CD8-positive, alpha-beta memory T cell (primary cell): ENCODE results near the gene CCNF. TPM values are rescaled to one million over a fixed set of nuclear protein-coding genes. Genes with fewer than 3 reads are reported as not detected.
A peak's percentile ranks its signal among the peaks of the same experiment; 100 is the strongest.

Experiments used
- CTCF ChIA-PET: fragments of 350-600 bp; sonication (Branson Sonifier 250); formaldehyde crosslinking; loops from one replicate; lab custom pipeline; 2021; ENCODE audit warnings: antibody characterized with exemption; lab: Charles Lee
- POLR2A ChIA-PET: fragments of 350-600 bp; sonication (Branson Sonifier 250); formaldehyde crosslinking; loops from one replicate; lab custom pipeline; 2021; ENCODE audit warnings: antibody characterized with exemption; lab: Charles Lee
- DNase-seq, 5 donors: peaks; one replicate each; pipeline versions ENCODE4 v3.0.0 to v3.0.0-alpha.2; 2020 to 2022; ENCODE audit warnings: mixed read lengths in 1 of 5
- H3K27ac ChIP-seq: one replicate; pipeline ENCODE4 v1.7.0; 2013; ENCODE audit warnings: low read depth, mild to moderate bottlenecking, low read length, moderate library complexity
- H3K27me3 ChIP-seq: 2 replicates; pipeline ENCODE4 v1.7.0; 2013; ENCODE audit warnings: low read length, mild to moderate bottlenecking; ENCODE audit not compliant: insufficient read depth, poor library complexity, severe bottlenecking
- H3K36me3 ChIP-seq: 2 replicates; pipeline ENCODE4 v1.7.0; 2013; ENCODE audit warnings: mild to moderate bottlenecking, low read length, moderate library complexity; ENCODE audit not compliant: insufficient read depth
- H3K4me1 ChIP-seq: 2 replicates; pipeline ENCODE4 v1.7.0; 2013; ENCODE audit warnings: mild to moderate bottlenecking, low read length, moderate library complexity; ENCODE audit not compliant: insufficient read depth
- H3K4me3 ChIP-seq: 2 replicates; pipeline ENCODE4 v1.7.0; 2013; ENCODE audit warnings: mild to moderate bottlenecking, low read length
- H3K9me3 ChIP-seq: 2 replicates; pipeline ENCODE4 v1.7.0; 2013; ENCODE audit warnings: mild to moderate bottlenecking, low read length
- H3K27ac Mint-ChIP-seq, 8 donors: one replicate each; pipeline ENCODE4 v1.8.0; 2020 to 2021; ENCODE audit warnings: mixed read lengths in 8 of 8, mild to moderate bottlenecking in 6 of 8, inconsistent platforms in 3 of 8, moderate library complexity in 3 of 8
- H3K27me3 Mint-ChIP-seq, 2 donors: one replicate each; pipeline ENCODE4 v1.8.0; 2020 to 2021; ENCODE audit warnings: mixed read lengths in 2 of 2, mild to moderate bottlenecking in 1 of 2, moderate library complexity in 1 of 2
- H3K36me3 Mint-ChIP-seq, 3 donors: one replicate each; pipeline ENCODE4 v1.8.0; 2020 to 2021; ENCODE audit warnings: mixed read lengths in 3 of 3, inconsistent platforms in 1 of 3, mild to moderate bottlenecking in 1 of 3
- H3K4me1 Mint-ChIP-seq, 3 donors: one replicate each; pipeline ENCODE4 v1.8.0; 2020 to 2021; ENCODE audit warnings: mixed read lengths in 3 of 3, inconsistent platforms in 1 of 3, mild to moderate bottlenecking in 1 of 3
- H3K4me3 Mint-ChIP-seq, 7 donors: one replicate each; pipeline ENCODE4 v1.8.0; 2020 to 2021; ENCODE audit warnings: mixed read lengths in 7 of 7, mild to moderate bottlenecking in 6 of 7, moderate library complexity in 4 of 7, inconsistent platforms in 2 of 7
- H3K9me3 Mint-ChIP-seq, 5 donors: one replicate each; pipeline ENCODE4 v1.8.0; 2020 to 2022; ENCODE audit warnings: mixed read lengths in 5 of 5, mild to moderate bottlenecking in 3 of 5, moderate library complexity in 2 of 5, inconsistent platforms in 1 of 5
- polyA plus RNA-seq: library from polyadenylated mRNA; unstranded; fragments of 300-500 nt; fragmentation: Illumina TruSeq; gene quantifications from one replicate; pipeline ENCODE4 v1.2.3, GENCODE V29; 2021
- total RNA-seq, 2 experiments: library from RNA; stranded (reverse); gene quantifications; one replicate each; pipeline ENCODE4 v1.2.3, GENCODE V29; 2021

The CCNF gene
- total and polyA plus RNA-seq, 3 experiments from 2014 or later: 2.6 to 30.8 (median 30.5) TPM

DNA sequence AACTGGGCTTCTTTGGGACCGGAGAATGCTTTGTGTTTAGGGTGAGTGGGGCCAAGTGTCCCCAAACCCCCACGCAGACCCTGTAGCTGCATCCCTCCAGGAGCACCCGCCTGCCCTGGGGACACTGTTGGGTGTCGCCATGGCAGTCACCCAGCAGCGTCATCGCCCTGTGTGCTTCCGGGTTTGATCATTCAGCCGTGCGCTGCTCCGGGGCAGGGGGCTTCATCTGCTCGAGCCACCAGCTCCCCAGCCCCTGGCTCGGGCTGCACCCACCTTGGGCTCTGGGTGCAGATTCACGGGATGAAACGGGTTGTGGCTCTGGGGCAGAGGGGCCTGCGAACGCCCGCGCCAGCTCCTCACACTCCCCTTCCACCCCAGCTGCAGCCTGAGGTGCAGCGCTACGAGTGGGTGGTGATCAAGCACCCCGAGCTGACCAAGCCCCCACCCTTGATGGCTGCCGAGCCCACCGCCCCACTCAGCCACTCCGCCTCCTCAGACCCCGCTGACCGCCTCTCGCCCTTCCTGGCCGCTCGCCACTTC, 70.7 kb downstream of the CCNF start:
- Mint-ChIP-seq H3K36me3 (peaks cover 0 to 23% (median 0%) of the 10 kb centered on the region in 3 donors), H3K4me1 (no peaks in the 10 kb centered on the region), H3K4me3 (no peak overlapping the region), H3K27me3 (no peaks in the 10 kb centered on the region), H3K27ac (no peak overlapping the region), H3K9me3 (no peaks in the 10 kb centered on the region)
- ChIA-PET CTCF (interaction anchor here (0.8 to 2.8 kb wide), 7 partner anchors 13 to 359 kb away, joined by 3 to 28 read pairs (median 3); partner anchors contain the start of genes ABCA3 and CCNF), POLR2A (no interaction called here)
- Histone ChIP-seq H3K9me3 (no peaks in the 10 kb centered on the region), H3K4me1 (peaks cover 8% of the 10 kb centered on the region), H3K36me3 (no peaks in the 10 kb centered on the region), H3K27ac (no peak overlapping the region), H3K27me3 (no peaks in the 10 kb centered on the region), H3K4me3 (no peak overlapping the region)
- no peak for DNase-seq

DNA sequence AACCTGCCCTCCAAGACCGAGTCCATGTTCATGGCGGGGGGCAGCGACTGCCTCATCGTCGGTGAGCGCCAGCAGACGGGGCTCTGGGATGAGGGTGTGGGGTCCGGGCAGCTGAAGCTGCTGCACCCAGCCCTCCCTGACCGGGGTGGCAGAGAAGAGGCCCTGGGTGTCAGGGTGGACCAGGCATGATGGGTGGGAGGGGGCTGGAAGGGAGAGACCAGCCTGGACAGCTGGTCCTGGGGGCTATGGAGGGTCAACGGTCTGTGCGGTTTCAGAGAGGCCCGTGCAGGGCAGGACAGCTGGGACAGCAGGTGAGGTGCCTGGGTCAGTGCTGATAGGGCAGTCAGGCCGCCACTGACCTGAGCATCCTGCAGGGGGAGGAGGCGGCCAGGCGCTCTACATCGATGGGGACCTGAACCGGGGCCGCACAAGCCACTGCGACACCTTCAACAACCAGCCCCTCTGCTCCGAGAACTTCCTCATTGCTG, 71.2 kb downstream of the CCNF start:
- Histone ChIP-seq H3K4me1 (peaks cover 8% of the 10 kb centered on the region), H3K27ac (no peak overlapping the region), H3K36me3 (no peaks in the 10 kb centered on the region), H3K4me3 (no peak overlapping the region), H3K27me3 (no peaks in the 10 kb centered on the region), H3K9me3 (no peaks in the 10 kb centered on the region)
- Mint-ChIP-seq H3K27ac (no peak overlapping the region), H3K36me3 (peaks cover 0 to 22% (median 0%) of the 10 kb centered on the region in 3 donors), H3K4me3 (no peak overlapping the region), H3K9me3 (no peaks in the 10 kb centered on the region), H3K27me3 (no peaks in the 10 kb centered on the region), H3K4me1 (no peaks in the 10 kb centered on the region)
- POLR2A ChIA-PET: interaction anchor here (1.3 kb wide), 1 partner anchor 306 kb away, joined by 3 read pairs; no protein-coding TSS in a partner anchor
- no peak for DNase-seq
- CTCF ChIA-PET: interaction anchor here (0.6 to 2.8 kb wide), 15 partner anchors 8 to 360 kb away, joined by 3 to 28 read pairs (median 3); partner anchors contain the start of genes ABCA3, CCNF, CEMP1 and TEDC2

DNA sequence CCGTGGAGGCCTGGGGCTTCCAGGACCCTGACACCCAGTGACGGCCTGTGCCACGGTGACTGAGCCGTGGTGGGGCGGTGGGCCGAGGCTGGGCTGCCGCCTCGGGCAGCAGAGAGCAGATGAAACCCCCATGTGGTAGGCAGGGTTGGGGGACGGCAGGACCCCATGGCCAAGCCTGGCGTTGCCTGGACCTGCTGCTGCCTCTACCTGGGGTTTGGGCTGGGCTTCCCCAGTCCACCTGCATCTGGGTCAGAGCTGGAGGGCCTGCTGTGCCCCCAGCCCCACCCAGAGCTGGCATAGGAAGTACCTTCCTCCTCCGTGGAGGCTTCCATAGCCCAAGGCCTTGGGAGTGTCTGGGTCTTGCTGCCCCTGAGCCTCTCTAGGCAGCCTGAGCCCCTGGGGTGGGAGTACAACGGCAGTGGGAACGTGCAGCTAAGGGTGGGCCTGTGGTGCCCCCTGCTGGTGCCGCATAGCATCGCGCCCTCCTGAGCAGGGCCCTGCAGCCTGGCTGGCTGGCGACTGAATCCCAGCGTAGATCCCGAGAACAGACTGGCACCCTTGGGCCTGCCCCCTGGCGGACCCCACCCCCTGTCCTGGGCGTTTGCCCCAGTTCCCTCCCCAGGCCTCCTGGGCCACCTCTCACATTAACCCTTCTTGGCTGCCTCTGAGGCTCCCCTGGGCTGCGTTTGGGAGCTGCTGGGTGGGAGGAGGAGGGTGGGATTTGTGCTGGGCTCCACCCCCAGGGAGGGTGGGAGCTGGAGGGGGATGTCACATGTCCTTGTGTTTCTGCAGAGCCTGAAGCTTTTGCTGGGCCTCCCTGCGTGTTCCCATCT, 71.9 kb downstream of the CCNF start:
- Histone ChIP-seq H3K4me3 (no peak overlapping the region), H3K27me3 (no peaks in the 10 kb centered on the region), H3K36me3 (no peaks in the 10 kb centered on the region), H3K4me1 (peaks cover 8% of the 10 kb centered on the region), H3K27ac (no peak overlapping the region), H3K9me3 (no peaks in the 10 kb centered on the region)
- DNase-seq: peak; percentile 70 to 85 (median 72)
- POLR2A ChIA-PET: interaction anchor here (0.6 to 1.3 kb wide), 2 partner anchors 101 to 307 kb away, joined by 3 read pairs; no protein-coding TSS in a partner anchor
- CTCF ChIA-PET: interaction anchor here (0.6 to 2.8 kb wide), 19 partner anchors 9 to 360 kb away, joined by 3 to 28 read pairs (median 3); partner anchors contain the start of genes ABCA3, CCNF, CEMP1 and TEDC2
- H3K27ac Mint-ChIP-seq: peak overlapping the region in 1 of 8 donors; percentile 72
- no peaks in the 10 kb centered on the region for H3K27me3 Mint-ChIP-seq
- H3K4me3 Mint-ChIP-seq: no peak overlapping the region
- no peaks in the 10 kb centered on the region for H3K9me3 Mint-ChIP-seq
- no peaks in the 10 kb centered on the region for H3K4me1 Mint-ChIP-seq
- H3K36me3 Mint-ChIP-seq: peaks cover 0 to 17% (median 0%) of the 10 kb centered on the region in 3 donors

DNA sequence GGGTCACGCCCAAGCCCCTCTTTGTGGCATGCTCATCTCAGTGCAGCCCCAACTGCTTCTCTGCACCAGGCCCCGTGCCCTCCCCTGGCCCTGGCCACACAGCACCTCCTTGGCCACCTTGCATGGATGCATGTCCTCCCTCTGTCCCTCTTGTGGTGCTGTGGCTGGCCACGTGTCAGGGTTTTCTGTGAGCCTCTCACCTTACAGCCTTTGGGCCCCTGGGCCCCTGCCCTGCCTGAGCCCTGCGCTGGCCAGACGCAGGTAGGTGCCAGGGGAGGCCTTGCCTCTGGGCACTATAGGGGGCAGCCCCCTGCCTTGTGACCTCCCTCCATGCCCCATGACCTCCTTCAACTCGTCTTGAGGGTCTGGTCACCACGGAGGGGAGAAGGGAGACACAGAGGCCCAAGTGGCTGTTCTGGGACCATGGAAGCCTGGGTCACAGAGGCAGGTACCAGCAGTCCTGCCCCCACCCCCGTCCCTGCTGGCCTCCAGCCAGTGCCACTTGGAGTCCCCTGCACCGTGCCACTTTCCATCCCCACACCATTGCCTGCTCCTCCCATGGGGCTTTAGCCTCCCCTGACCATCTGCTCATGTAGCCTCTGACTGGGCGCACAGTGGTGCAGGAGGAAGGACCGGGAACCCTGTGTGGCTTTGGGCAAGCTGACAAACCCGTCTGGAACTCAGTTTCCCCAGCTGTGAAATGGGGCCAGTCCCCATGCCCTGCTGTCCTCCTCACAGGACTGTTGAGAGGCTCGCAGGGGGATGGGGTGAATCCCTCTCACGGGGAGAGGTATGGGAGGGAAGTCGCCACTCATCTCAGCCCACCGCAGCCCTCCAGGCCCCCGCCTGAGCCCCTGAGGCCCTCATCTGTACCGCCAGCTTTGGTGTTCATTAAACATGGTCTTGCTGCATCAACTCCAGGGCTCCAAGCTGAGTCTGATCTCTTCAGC, 73.0 kb downstream of the CCNF start:
- H3K4me1 Mint-ChIP-seq: no peaks in the 10 kb centered on the region
- H3K36me3 Mint-ChIP-seq: peaks cover 0 to 10% (median 0%) of the 10 kb centered on the region in 3 donors
- H3K27me3 Mint-ChIP-seq: no peaks in the 10 kb centered on the region
- DNase-seq: no peak
- Histone ChIP-seq H3K4me1 (peaks cover 8% of the 10 kb centered on the region), H3K36me3 (no peaks in the 10 kb centered on the region), H3K27me3 (no peaks in the 10 kb centered on the region), H3K9me3 (no peaks in the 10 kb centered on the region), H3K4me3 (no peak overlapping the region), H3K27ac (no peak overlapping the region)
- H3K9me3 Mint-ChIP-seq: no peaks in the 10 kb centered on the region
- H3K4me3 Mint-ChIP-seq: no peak overlapping the region
- ChIA-PET CTCF (interaction anchor here (0.8 to 2.8 kb wide), 11 partner anchors 9 to 315 kb away, joined by 3 to 28 read pairs (median 3); partner anchors contain the start of genes ABCA3, CEMP1 and TEDC2), POLR2A (interaction anchor here (1.3 kb wide), 1 partner anchor 308 kb away, joined by 3 read pairs; no protein-coding TSS in a partner anchor)
- H3K27ac Mint-ChIP-seq: no peak overlapping the region

DNA sequence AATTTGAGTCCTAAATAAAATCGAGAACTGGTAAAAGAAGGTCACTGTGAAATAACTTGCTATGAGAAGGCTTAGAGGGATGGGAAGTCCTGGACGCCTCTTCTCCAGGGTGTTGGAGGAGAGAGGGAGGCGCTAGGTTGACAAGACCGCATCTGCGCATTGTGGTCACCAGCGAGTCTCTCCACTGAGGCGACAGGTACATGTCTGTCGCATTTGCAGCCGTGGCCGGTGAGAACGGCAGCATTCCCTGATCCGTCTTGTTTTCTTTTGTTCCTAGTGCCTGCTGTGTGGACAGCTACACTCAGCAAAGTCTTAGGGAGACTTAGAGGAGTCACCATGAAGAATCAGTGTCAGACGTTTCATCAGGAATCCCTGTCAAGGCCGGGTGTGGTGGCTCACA, 76.4 kb downstream of the CCNF start:
- Mint-ChIP-seq H3K27me3 (no peaks in the 10 kb centered on the region), H3K9me3 (no peaks in the 10 kb centered on the region), H3K27ac (peak overlapping the region in 1 of 8 donors; percentile 41), H3K4me1 (no peaks in the 10 kb centered on the region), H3K36me3 (no peaks in the 10 kb centered on the region), H3K4me3 (no peak overlapping the region)
- POLR2A ChIA-PET: no interaction called here
- H3K4me1 ChIP-seq: peaks cover 8% of the 10 kb centered on the region
- H3K27ac ChIP-seq: no peak overlapping the region
- no peaks in the 10 kb centered on the region for H3K36me3 ChIP-seq
- H3K4me3 ChIP-seq: no peak overlapping the region
- CTCF ChIA-PET: no interaction called here
- DNase-seq: no peak
- H3K27me3 ChIP-seq: no peaks in the 10 kb centered on the region
- H3K9me3 ChIP-seq: no peaks in the 10 kb centered on the region

DNA sequence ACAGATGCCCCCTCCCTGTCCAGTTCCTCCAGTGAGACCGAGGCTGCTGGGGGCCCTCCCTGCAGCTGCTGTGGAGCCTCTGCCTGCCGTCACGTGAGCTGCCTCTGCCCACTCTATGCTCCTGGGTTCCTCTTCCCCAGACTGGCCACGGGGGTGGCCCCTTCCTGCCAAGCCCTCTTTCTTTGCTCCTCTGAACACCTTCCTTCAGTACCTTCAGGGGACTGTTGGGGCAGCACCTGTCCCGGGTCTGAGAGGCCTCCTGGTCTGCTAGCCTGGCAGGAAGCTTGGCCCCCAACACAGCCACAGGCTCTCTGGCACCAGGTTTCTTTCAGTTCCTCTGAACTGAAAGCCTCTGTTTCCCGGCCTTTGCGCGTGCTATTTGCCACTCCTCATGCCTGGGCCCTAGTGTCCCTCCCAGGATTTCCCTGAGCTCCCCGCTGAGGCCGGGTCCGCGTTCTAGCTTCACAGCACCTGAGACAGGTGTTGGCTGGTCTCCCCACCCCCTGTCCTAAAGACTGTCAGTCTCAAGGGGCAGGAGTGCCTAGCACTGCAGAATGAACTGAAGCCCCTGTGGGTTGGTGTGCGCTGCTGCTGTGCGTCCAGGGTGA, 77.9 kb downstream of the CCNF start:
- H3K4me1 Mint-ChIP-seq: peaks cover 2 to 3% (median 2%) of the 10 kb centered on the region in 3 donors

DNA sequence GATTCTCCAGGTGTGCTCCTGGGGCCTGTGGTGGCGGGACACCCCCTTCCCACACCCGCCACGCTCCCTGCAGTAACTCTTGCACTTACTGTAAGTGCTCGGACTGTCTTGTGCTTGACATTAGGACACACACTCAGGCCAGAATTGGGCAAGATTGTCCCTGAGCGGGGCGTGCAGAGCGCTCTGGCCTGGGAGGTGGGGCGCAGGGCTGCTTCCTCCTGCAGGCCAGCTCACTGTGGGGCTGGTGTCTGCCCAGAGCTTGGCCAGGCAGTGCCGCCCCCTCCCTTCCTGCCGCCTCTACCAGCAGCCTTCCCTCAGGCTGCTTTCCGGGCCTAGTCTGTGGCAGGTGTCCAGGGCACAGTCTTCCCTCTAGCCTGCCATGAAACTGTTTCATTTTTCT, 78.4 kb downstream of the CCNF start:
- no peaks in the 10 kb centered on the region for H3K36me3 Mint-ChIP-seq

More for the DNA sequence above, 77.9 kb downstream of the CCNF start:
- Histone ChIP-seq H3K4me1 (no peaks in the 10 kb centered on the region), H3K36me3 (no peaks in the 10 kb centered on the region), H3K27me3 (no peaks in the 10 kb centered on the region), H3K9me3 (no peaks in the 10 kb centered on the region), H3K4me3 (no peak overlapping the region), H3K27ac (no peak overlapping the region)
- Mint-ChIP-seq H3K36me3 (no peaks in the 10 kb centered on the region), H3K9me3 (no peaks in the 10 kb centered on the region), H3K27ac (no peak overlapping the region), H3K27me3 (no peaks in the 10 kb centered on the region), H3K4me3 (no peak overlapping the region)
- no peak for DNase-seq
- CTCF ChIA-PET: no interaction called here
- POLR2A ChIA-PET: no interaction called here

More for the DNA sequence above, 78.4 kb downstream of the CCNF start:
- no peak overlapping the region for H3K4me3 ChIP-seq
- no peaks in the 10 kb centered on the region for H3K9me3 ChIP-seq
- no peaks in the 10 kb centered on the region for H3K27me3 ChIP-seq
- peaks cover 2% of the 10 kb centered on the region for H3K4me1 ChIP-seq
- H3K27ac ChIP-seq: no peak overlapping the region
- H3K4me1 Mint-ChIP-seq: peaks cover 6 to 8% (median 7%) of the 10 kb centered on the region in 3 donors
- no peaks in the 10 kb centered on the region for H3K27me3 Mint-ChIP-seq
- DNase-seq: no peak
- H3K9me3 Mint-ChIP-seq: no peaks in the 10 kb centered on the region
- H3K4me3 Mint-ChIP-seq: no peak overlapping the region
- POLR2A ChIA-PET: no interaction called here
- CTCF ChIA-PET: no interaction called here
- H3K36me3 ChIP-seq: no peaks in the 10 kb centered on the region
- H3K27ac Mint-ChIP-seq: no peak overlapping the region
